ENCODE results near the gene C12orf57.

DNA sequence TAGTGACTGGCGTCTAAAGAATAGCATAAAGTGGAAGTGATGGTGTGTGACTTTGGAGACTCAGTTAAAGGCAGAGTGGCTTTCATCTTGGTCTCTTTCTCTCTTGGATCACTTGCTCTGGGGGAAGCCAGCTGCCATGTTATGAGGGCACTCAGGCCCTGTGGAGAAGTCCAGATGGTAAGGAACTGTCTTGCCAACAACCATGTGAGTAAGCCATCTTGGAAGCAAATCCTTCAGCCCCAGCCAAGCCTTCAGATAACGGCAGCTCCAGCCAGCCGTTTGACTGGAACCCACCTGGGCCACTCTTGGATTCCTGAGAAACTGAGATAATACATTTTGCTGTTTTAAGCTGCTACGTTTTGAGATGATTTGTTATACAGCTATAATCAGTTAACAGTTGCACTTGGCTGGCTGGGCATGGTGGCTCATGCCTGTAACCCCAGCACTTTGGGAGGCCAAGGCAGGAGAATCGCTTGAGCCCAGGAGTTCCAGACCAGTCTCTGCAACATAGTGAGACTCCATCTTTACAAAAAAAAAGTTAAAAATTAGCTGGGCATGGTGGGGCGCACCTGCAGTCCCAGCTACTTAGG is 46.9 kb upstream of the C12orf57 start:
- TF ChIP-seq TEAD4 (IDR thresholded peaks at IDR 0.05; ENCODE audit: low read depth, low read length): no peak
- no peak for TF ChIP-seq RBBP5 (IDR thresholded peaks at IDR 0.05; ENCODE audit: borderline replicate concordance, low read depth, low read length)
- no peak for TF ChIP-seq HDAC6 (IDR thresholded peaks at IDR 0.05; ENCODE audit: low read depth, low read length)

All from H1 (cell line).